HG03439 (cell line): ENCODE measurements around the gene SNX20.
A peak's percentile ranks its signal among the peaks of the same experiment; 100 is the strongest.

Source experiments
- ATAC-seq: cut with Tn5 transposase; IDR thresholded peaks from one replicate; pipeline ENCODE4 v1.9.1; 2021; ENCODE audit warnings: mild to moderate bottlenecking, moderate library complexity; ENCODE audit not compliant: unreplicated experiment

Gene SNX20

GRCh38 chr16:50681021-50681885, at the start of gene SNX20:
Gene SNX20 (minus strand): TSS chr16:50681312. CDS start chr16:50677526, 3,786 bp downstream.
- ATAC-seq = peak; percentile 62

GRCh38 chr16:50724306-50724705, 43.2 kb upstream of the SNX20 start:
- no peak for ATAC-seq

DNA sequence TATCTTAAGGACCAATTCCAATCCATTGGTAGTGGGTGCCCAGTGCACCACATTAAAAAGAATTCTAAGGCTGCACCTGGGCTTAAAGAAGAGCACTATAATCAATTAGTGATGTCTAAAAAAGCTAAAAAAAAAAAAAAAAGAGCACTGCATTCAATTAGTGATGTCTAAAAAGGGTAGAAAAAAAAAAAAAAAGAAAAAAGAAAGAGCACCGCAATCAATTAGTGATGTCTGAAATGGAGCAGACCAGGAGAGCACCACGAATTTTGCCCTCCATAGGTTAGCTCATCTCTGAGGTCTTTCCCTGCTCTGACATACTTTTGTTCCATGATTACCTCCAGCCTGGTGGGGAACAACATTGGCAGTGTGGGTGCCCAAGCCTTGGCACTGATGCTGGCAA, 41.8 kb upstream of the SNX20 start:
- ATAC-seq = no peak

DNA sequence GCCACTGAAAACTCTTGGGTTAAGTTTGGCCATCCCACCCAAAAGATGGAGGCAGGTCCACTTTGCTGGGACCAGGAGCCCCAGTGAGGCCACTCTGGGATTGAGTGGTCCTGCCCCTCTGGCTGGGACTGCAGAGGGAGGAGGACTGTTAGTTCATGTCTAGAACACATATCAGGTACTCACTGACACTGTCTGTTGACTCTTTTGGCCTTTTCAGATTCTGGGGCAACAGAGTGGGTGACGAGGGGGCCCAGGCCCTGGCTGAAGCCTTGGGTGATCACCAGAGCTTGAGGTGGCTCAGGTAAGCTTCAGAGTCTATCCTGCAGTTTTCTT, 41.3 kb upstream of the SNX20 start:
- ATAC-seq = no peak

DNA sequence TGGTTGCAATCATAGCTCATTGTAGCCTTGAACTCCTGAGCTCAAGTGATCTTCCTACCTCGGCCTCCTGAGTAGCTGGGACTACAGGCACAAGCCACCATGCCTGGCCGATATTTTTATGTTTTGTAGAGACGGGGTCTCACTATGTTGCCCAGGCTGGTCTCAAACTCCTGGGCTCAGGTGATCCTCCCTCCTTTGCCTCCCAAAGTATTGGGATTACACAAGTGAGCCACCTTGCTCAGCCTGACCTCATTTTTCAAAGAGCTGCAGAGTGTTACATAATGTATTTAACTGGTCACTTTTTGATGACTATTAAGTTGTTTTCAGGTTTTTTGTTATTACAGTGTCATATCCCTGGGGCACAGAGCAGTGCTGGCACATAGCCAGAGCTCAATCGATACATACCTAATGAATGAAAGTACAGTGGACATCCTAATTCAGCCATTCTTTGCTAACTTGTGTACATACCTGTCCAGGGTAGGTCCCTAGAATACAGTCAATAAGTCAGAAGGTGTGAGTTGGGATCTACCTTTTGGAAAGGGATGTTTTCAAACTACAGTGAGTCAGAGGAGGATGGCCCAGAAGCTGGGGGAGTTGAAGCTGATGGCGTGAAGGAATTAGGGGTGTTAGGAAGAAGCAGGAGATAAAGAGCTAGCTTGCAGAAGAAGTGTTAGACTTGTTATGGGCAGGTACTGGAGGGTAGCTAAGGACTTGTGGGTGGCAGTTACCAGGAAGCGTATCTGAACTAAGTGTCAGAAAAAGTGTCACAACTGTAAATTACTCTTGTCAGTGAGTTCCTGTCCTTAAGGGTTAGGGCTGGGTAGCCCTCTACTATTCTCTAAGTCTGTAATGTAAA, 40.7 kb upstream of the SNX20 start:
- ATAC-seq = no peak

DNA sequence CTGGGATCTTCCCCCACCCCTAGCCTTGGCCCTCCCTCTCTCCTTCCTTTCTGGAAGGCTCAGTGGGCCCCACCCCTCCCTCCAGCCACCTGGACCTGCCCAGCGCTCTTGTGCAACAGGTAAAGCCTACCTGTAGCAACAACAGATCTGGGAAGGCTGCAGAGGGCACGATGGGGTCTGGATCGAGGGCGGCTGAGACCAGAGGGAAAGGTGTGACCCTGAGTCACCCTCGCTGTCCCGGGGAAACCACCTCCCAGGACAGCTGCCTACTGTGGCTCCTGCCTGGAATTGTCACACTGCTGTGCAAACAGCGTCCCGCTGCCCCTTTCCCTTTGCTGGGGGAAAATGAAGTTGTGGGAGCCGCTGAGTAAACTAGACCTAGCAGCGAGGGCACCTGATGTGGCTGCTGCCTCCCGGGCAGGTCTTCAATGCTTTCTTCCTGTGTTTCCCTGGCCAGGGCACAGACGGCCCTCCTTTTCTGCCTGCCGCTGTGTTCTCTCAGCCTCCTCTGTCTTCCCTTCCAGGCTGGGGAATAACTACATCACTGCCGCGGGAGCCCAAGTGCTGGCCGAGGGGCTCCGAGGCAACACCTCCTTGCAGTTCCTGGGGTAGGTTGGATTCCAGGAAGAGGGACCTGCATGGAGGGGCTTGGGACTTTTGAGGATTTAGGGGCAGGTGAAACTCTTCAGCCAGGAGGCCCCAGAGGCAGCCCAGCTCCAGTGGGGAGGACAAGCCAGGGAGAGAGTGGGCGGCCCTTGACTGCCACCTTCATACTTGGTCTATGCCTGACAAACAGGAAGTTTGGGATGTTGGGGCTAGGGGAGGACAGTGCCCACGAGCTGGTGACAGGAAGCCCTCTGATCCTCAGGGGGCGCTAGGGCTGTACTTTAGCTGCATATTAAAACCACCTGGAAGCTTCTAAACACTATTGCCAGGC, 38.6 kb upstream of the SNX20 start:
- ATAC-seq = no peak

GRCh38 chr16:50718761-50719400, 37.8 kb upstream of the SNX20 start:
- no peak for ATAC-seq

DNA sequence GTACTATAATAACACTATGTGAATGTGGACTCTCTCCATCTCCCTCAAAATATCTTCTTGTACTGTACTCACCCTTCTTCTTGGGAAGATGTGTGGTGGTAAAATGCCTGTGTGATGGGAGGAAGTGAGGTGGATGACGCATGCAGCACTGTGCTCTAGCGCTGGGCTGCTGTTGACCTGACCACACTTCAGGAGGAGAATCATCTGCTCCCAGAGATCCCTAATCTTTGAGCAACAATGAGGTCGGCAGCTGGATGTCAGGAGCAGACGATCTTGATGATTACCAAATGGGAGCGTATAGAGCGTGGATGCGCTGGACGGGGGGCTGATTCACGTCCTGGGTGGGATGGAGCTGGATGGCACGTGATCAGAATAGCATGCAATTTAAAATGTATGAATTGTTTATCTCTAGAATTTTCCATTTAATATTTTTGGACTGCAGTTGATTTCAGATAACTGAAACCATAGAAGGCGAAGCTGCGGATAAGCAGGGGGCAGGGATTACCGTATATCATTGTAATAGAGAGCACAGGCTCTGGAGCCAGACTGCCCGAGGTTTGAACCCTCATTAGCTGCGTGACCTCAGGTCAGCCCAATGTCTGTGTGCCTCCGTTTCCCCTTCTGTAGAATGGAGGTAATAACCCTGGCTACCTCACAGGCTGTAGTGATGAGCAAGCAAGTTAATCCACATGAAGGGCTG, 37.1 kb upstream of the SNX20 start:
- no peak for ATAC-seq

GRCh38 chr16:50717494-50717893, 36.4 kb upstream of the SNX20 start:
- ATAC-seq = no peak

GRCh38 chr16:50717091-50717490, 36.0 kb upstream of the SNX20 start:
- ATAC-seq = no peak

GRCh38 chr16:50712956-50713355, 31.8 kb upstream of the SNX20 start:
- no peak for ATAC-seq

- ATAC-seq = no peak
These were observed 31.4 kb upstream of the SNX20 start for GRCh38 chr16:50712560-50712898.

- ATAC-seq = no peak
These were observed 30.9 kb upstream of the SNX20 start for GRCh38 chr16:50711862-50712559.

DNA sequence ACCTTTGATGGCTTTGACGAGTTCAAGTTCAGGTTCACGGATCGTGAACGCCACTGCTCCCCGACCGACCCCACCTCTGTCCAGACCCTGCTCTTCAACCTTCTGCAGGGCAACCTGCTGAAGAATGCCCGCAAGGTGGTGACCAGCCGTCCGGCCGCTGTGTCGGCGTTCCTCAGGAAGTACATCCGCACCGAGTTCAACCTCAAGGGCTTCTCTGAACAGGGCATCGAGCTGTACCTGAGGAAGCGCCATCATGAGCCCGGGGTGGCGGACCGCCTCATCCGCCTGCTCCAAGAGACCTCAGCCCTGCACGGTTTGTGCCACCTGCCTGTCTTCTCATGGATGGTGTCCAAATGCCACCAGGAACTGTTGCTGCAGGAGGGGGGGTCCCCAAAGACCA, 29.9 kb upstream of the SNX20 start:
- ATAC-seq = no peak

DNA sequence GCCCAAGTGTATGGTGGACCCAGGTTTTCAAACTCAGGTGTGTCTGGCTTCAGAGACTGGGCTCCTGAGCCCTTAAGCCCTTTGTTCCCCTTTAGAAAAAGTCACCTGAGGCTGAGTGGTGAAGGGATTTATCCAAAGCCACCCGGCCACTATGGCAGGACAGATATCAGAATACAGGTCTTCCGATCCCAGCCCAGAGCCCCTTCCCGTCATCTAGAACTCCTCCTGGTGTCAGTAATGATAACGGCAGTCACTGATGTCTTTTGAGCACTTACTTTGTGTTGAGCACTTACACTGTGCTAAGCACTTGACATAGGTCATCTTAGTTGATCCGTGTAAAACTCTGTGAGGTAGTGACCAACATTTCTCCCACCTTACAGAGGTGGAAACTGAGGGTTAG, 28.9 kb upstream of the SNX20 start:
- no peak for ATAC-seq

DNA sequence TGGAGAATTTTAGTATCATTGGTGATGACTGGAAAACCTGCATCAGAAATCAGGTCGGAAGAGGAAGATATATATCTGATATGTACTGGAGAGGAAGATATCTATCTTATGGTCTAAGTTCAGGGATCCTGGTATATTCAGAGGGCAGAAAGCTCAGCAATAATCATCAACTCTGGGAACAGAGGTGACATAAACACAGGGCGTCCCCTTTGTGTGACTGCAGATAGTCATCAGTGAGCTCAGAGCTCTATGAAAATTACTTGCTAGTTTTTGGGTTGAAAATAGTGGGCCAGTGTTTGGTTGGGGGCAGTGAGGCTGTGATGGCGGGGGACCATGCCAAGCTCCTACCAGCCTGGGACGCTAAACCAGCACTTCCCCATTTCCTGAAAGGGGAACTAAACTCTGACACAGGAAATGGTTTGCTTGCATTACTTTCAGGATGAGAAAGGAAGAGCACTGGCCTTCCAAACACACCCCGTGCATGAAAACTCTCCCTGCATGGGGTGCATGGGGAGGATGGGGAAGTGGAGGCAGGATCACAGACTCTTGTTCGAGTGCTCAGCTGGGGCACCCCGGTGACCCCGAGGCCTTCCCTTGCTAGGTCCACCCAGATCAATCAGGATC, 28.1 kb upstream of the SNX20 start:
- ATAC-seq = no peak

GRCh38 chr16:50708373-50709060, 27.4 kb upstream of the SNX20 start:
- no peak for ATAC-seq

DNA sequence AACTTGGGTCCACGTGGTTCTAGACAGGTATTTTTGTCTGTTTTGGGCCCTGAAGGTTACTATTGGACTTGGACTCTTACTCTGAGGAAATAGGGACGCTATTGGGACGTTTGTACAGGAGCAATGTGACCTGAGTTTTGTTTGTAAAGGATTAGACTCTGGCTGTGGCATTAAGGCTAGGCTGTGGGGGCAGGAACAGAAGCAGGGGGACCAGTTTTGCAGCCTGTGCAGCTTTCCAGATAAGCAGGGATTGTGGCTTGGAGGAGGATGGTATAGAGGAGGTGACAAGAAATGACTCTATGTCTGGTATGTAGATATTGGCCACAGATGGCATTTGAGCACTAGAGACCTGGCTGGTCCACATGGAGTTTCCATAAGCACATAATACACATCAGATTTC, 25.1 kb upstream of the SNX20 start:
- ATAC-seq = no peak
